ENCODE measurements around the gene MEAK7. TPM values are rescaled to one million over a fixed set of nuclear protein-coding genes. Genes with fewer than 3 reads are reported as not detected.

The MEAK7 gene
- 27.4 and 32.6 TPM in 2 replicates for total RNA-seq

GRCh38 chr16:84504420-84505248 lies at the start of gene MEAK7:
MEAK7 (minus strand) TSS chr16:84504659; CDS start chr16:84498086, 6,573 bp downstream.
- DNase-seq (ENCODE audit: extremely low read depth, low read depth, low spot score): no peak

GRCh38 chr16:84553873-84554399 lies 49.5 kb upstream of the MEAK7 start:
- DNase-seq (ENCODE audit: extremely low read depth, low read depth, low spot score): no peak

- no peak for DNase-seq (ENCODE audit: extremely low read depth, low read depth, low spot score)
Measured at GRCh38 chr16:84552135-84552534, 47.7 kb upstream of the MEAK7 start.

- no peak for DNase-seq (ENCODE audit: extremely low read depth, low read depth, low spot score)
Measured at GRCh38 chr16:84550096-84550495, 45.6 kb upstream of the MEAK7 start.

GRCh38 chr16:84548971-84549844 lies 44.7 kb upstream of the MEAK7 start:
- no peak for DNase-seq (ENCODE audit: extremely low read depth, low read depth, low spot score)

- DNase-seq (ENCODE audit: extremely low read depth, low read depth, low spot score): no peak
Measured at GRCh38 chr16:84548508-84548907, 44.0 kb upstream of the MEAK7 start.

GRCh38 chr16:84547546-84548061 lies 43.1 kb upstream of the MEAK7 start:
- DNase-seq (ENCODE audit: extremely low read depth, low read depth, low spot score): no peak

- DNase-seq (ENCODE audit: extremely low read depth, low read depth, low spot score): no peak
Measured at GRCh38 chr16:84546669-84547545, 42.4 kb upstream of the MEAK7 start.

GRCh38 chr16:84545114-84545737 lies 40.8 kb upstream of the MEAK7 start:
- no peak for DNase-seq (ENCODE audit: extremely low read depth, low read depth, low spot score)

- no peak for DNase-seq (ENCODE audit: extremely low read depth, low read depth, low spot score)
Measured at GRCh38 chr16:84544031-84544773, 39.7 kb upstream of the MEAK7 start.

- DNase-seq (ENCODE audit: extremely low read depth, low read depth, low spot score): no peak
Measured at GRCh38 chr16:84543253-84543652, 38.8 kb upstream of the MEAK7 start.

- DNase-seq (ENCODE audit: extremely low read depth, low read depth, low spot score): no peak
Measured at GRCh38 chr16:84541999-84542817, 37.7 kb upstream of the MEAK7 start.

- DNase-seq (ENCODE audit: extremely low read depth, low read depth, low spot score): no peak
Measured at GRCh38 chr16:84540194-84540593, 35.7 kb upstream of the MEAK7 start.

GRCh38 chr16:84538222-84538840 lies 33.9 kb upstream of the MEAK7 start:
- DNase-seq (ENCODE audit: extremely low read depth, low read depth, low spot score): no peak

GRCh38 chr16:84537491-84538151 lies 33.2 kb upstream of the MEAK7 start:
- DNase-seq (ENCODE audit: extremely low read depth, low read depth, low spot score): no peak

- no peak for DNase-seq (ENCODE audit: extremely low read depth, low read depth, low spot score)
Measured at GRCh38 chr16:84535851-84536250, 31.4 kb upstream of the MEAK7 start.

- DNase-seq (ENCODE audit: extremely low read depth, low read depth, low spot score): no peak
Measured at GRCh38 chr16:84535408-84535807, 30.9 kb upstream of the MEAK7 start.
